IPS-NIHi7 (cell line): Measurements from ENCODE around the gene HACD3.
A peak's percentile ranks its signal among the peaks of the same experiment; 100 is the strongest.

ENCODE experiments used
- DNase-seq: peaks from one replicate; pipeline ENCODE4 v3.0.0; 2012; ENCODE audit warnings: mixed read lengths; ENCODE audit errors: extremely low spot score

Gene HACD3

GRCh38 chr15:65530318-65531111, at the start of gene HACD3:
TSS of gene HACD3 (plus strand) at chr15:65530463. CDS start at chr15:65530632, 169 bp downstream.
- DNase-seq = peak; percentile 99

- DNase-seq = no peak
These were observed 45.4 kb upstream of the HACD3 start for GRCh38 chr15:65484876-65485275.

GRCh38 chr15:65494076-65494475, 36.2 kb upstream of the HACD3 start:
- no peak for DNase-seq

- DNase-seq = no peak
These were observed 20.9 kb upstream of the HACD3 start for GRCh38 chr15:65509321-65509720.

- DNase-seq = no peak
These were observed 18.1 kb upstream of the HACD3 start for GRCh38 chr15:65512189-65512588.

- DNase-seq = no peak
These were observed 17.4 kb upstream of the HACD3 start for GRCh38 chr15:65512807-65513416.

- DNase-seq = peak; percentile 96
These were observed 13.0 kb upstream of the HACD3 start, which contains the start of gene DPP8 for GRCh38 chr15:65516997-65517865. TSS of gene DPP8 (minus strand) at chr15:65517689. CDS start at chr15:65512553, 5,136 bp downstream.

GRCh38 chr15:65517866-65518207, 12.4 kb upstream of the HACD3 start:
- DNase-seq = no peak

GRCh38 chr15:65518633-65519285, 11.5 kb upstream of the HACD3 start:
- no peak for DNase-seq

- no peak for DNase-seq
These were observed 8.9 kb upstream of the HACD3 start for GRCh38 chr15:65521350-65521749.

- no peak for DNase-seq
These were observed 6.0 kb upstream of the HACD3 start for GRCh38 chr15:65524226-65524625.

GRCh38 chr15:65525622-65526021, 4.6 kb upstream of the HACD3 start:
- no peak for DNase-seq

- no peak for DNase-seq
These were observed 1.7 kb upstream of the HACD3 start for GRCh38 chr15:65528461-65529060.

- DNase-seq = no peak
These were observed 423 bp upstream of the HACD3 start for GRCh38 chr15:65529762-65530317.

GRCh38 chr15:65532738-65533051, 2.4 kb downstream of the HACD3 start:
- no peak for DNase-seq

GRCh38 chr15:65533057-65533756, 2.9 kb downstream of the HACD3 start:
- DNase-seq = no peak

- no peak for DNase-seq
These were observed 4.9 kb downstream of the HACD3 start for GRCh38 chr15:65535192-65535591.

- DNase-seq = no peak
These were observed 10.1 kb downstream of the HACD3 start for GRCh38 chr15:65540314-65540713.

- no peak for DNase-seq
These were observed 11.1 kb downstream of the HACD3 start for GRCh38 chr15:65541231-65541820.

- DNase-seq = no peak
These were observed 17.6 kb downstream of the HACD3 start for GRCh38 chr15:65547841-65548240.
